GM03348 (cell line): ENCODE results near the gene LCN6.
"Not testable (repeated sequence)": the region's sequence is repeated elsewhere in the genome, so short reads cannot be mapped to it uniquely, and the experiment has no call there.

ENCODE experiments used
- DNase-seq: peaks from one replicate; pipeline ENCODE4 v3.0.0; 2012; ENCODE audit warnings: low spot score

Gene LCN6, protein sequence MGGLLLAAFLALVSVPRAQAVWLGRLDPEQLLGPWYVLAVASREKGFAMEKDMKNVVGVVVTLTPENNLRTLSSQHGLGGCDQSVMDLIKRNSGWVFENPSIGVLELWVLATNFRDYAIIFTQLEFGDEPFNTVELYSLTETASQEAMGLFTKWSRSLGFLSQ

DNA sequence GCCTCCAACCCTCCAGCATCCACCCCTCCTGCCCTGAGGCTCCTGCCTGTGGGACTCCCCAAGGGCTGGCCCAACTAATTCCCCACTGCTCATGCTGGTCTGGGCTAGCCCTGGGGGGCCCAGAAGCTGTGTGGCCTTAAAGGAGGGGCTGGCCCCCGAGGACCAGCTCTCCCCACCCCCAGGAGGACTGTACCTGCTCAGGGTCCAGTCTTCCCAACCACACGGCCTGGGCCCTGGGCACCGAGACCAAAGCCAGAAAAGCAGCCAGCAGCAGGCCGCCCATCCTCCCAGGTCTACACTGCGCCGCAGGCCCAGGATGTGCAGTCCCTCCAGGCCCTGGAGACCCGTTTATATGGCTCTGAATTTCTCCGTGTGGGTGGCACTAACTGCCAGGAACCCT is at the start of gene LCN6:
TSS of gene LCN6 (minus strand) at position 325 of the 400 bp plus-strand sequence. CDS start at position 283, 42 bp downstream.
- no peak for DNase-seq

DNA sequence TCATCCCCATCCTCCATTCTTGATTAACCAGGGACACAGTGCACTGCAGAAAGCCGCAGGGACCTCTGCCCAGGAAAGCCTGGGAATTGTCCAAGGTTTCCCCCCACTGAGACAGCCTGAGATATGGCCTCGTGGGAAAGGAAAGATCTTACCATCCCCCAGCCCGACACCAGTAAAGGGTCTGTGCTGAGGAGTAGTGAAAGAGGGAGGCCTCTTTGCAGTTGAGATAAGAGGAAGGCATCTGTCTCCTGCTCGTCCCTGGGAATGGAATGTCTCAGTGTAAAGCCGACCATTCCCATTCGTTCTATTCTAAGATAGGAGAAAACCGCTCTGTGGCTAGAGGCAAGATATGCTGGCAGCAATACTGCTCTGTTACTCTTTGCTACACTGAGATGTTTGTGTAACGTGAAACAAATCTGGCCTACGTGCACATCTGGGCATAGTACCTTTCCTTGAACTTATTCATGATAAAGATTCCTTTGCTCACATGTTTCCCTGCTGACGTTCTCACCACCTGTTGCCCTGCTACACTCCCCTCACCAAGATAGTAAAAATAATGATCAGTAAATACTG is 48.5 kb upstream of the LCN6 start:
- not testable (repeated sequence) for DNase-seq

DNA sequence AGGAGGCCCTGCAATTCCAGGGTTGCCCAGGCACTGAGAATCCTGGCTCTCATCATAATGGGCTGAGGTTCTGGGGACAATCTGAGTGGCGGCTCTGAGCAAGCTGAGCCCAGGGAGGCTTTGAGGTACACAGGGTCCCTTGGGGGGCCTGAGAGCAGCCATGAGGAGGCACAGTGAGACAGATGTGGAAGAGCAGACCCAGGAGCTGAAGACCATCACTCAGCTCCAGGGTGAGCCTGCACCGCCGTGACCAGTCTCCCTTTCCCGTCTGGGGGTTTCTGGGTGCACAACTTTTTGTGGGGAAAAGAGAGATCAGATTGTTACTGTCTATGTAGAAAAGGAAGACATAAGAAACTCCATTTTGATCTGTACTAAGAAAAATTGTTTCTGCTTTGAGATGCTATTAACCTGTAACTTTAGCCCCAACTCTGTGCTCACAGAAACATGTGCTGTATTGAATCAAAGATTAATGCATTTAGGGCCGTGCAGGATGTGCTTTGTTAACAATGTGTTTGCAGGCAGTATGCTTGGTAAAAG is 48.0 kb upstream of the LCN6 start, which contains the start of gene CCDC183:
TSS of gene CCDC183 (plus strand) at position 101 of the 537 bp plus-strand sequence. CDS start at position 161, 60 bp downstream.
- no peak for DNase-seq

DNA sequence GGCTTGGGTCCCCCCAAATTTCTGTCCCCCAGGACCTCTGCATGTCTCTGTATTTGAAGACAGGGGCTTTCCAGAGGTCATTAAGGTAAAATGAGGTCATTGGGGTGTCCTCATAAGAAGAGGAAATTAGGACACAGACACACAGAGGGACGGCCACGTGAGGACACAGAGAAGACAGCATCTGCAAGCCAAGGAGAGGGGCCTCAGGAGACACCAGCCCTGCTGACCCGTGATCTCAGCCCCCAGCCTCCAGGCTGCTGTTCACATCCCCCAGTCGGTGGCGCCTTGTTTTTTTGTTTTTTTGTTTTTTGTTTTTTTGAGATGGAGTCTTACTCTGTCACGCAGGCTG is 46.6 kb upstream of the LCN6 start:
- DNase-seq, result no peak

DNA sequence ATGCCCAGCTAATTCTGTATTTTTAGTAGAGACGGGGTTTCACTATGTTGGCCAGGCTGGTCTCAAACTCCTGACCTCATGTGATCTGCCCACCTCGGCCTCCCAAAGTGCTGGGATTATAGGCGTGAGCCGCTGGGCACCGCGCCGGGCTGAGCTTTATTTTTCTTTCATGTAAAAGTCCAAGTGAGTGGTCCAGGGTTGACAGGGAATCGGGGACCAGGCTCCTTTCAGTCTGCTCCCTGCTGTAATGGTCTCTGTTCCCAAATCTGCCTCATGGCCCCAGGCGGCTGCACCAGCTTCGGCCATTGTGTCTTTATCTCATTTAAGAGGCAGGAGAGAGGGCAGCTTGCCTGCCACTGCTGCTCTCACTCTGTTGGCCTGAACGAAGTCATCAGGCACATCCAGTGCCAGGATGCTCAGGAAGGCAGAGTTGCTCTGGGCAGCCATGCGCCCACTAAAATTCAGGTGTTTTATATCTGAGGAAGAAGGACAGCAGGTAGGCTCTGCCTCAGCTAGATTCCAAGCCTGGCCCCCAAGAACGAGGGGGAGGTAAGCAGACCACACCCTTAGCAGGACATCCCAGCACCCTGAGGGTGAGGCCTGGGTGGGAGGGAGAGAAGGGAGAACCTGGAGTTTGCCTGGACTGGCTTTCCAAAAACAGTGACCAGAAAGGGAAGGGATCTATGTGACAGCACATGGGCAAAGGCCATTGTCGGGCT is 46.1 kb upstream of the LCN6 start:
- DNase-seq, result no peak

DNA sequence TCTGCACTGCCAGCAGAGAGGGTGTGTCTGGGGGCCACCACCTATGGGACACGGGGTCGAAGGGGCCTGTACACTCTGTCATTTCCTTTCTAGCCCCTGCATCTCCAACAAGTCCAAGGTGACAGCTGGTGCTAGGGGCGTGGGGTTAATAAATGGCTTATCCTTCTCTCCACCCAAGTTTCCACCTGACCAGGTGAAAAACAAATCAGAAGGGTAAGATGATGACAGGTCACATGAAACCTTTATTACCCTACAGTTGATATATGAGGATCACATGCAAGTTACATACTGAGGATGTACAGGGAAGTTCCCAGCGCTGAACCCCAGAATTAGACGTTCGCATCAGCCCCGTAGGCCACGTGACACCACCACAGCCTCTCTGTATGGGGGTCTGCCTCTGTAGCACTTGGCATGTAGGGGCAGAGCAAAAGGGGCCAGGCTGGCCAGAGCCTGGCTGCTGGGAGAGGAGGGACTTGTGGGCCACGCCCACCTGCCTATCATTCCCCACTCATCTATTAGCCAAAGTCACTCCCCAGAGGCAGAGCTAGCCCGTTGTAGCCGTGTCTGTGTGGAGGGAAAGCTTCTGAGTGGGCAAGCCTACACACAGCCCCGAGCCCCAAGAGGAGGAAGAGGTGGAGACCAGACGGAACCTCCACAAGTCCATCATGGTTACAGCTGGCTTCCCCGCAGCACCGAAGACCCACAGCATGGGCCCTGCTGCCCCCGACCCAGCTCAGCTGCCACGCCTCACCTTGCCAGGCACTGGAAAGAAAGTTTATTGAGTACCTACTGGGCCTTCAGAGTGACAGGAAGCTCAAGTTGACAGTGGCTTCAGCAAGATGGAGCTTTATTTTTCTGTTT is 45.0 kb upstream of the LCN6 start:
- DNase-seq, result no peak

DNA sequence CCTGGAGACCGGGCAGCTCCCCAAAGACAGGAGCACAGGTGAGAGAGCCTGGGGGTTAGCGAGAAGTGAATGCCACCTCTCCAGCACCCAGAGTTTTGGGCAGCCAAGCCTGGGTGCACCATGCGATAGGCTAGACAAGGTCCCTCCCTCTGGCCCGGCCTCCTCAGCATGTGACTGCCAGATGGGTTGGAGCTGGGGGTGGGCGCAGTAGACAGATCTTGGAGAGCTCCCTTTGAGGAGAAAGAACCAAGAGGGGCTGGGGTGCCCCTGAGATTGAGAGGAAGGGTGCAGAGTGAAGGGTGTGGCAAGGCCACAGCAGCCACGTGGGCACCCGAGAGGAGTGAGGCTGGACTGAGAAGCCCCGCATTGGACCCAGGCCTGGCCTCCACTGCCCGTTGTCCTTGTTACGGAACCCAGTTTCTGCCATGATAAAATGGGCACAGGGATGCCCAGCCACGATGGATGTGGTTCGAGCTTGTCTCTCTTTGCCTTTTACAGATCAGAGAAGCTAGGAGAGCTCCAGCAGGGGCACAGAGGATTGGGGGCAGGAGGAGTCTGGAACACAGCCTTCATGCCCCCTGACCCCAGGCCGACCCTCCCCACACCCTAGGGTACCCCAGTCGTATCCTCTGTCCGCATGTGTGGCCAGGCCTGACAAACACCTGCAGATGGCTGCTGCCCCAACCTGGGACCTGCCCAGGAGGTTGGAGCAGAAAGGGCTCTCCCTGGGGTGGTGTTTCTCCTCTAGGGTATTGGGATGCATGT is 44.2 kb upstream of the LCN6 start:
- no peak for DNase-seq

DNA sequence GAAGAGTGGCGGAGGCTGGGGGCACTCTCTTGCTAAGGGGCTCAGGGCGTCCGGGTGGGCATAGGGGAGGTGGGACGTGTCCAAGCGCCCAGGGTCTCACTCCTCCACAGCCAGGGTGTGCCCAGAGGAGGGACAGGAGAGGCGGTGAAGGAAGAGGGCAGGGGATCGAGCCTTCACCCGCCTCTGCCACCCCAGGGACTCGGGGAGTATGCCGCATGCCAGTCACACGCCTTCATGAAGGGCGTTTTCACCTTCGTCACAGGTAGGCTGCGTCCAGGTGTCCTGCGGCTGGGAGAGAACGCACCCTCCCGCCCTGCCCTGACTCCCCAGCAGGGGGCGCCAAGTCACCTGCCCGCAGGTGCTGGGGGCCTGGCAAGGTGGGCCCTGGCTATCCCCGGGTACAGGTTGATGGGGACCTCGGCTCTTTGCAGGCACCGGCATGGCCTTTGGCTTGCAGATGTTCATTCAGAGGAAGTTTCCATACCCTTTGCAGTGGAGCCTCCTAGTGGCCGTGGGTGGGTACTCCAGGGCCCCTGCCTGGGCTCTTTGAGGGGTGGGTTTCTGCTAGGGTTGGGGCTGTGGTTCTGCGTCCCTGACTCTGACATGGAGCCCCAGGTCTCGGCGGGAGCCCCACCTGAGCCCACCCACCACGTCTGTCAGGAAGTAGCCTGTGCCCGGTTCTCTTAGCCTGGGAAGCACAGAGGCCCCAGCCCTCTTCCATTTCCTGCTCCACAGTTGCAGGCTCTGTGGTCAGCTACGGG is 43.4 kb upstream of the LCN6 start:
- peak; percentile 41 for DNase-seq

DNA sequence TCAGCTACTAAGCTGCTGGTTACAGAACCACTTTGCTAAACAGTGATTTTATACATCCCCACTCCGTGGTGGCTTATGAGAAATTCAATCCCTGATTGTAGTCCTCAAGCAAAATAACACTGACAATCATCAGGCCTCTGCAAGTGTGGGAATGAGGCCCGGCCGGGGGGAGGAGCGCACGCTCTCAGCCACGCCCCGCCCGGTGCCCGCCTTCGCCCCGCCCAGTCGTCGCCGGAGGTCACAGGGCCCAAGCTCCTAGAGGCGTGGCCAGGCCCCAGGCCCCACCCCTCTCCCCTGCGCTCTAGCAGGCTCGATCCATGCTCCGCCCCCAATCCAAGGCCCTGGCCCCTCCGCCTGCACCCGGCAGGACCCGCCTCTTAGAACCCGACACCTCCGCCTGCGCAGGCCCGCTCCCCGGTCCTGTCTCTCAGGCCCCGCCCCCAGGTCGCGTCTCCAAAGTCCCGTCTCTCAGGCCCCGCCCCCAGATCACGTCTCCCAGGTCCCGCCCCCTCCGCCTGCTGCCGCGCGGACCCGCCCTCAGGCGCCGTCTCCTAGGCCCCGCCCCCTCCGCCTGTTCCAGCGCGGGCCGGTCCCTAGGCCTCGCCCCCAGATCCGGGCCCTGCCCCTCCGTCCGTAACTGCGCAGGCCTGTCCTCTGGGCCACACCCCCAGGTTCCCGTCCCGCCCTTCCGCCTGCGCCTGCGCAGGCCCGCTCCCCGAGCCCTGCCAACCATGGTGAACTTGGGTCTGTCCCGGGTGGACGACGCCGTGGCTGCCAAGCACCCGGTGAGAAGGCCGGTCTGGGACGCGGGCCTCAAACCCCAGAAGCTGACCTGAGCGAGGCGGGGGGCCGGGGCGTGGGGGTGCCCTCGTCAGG is 42.6 kb upstream of the LCN6 start, which contains the start of gene TMEM141:
TSS of gene TMEM141 (plus strand) at position 705 of the 876 bp plus-strand sequence. CDS start at position 732, 27 bp downstream.
- peak; percentile 100 for DNase-seq

DNA sequence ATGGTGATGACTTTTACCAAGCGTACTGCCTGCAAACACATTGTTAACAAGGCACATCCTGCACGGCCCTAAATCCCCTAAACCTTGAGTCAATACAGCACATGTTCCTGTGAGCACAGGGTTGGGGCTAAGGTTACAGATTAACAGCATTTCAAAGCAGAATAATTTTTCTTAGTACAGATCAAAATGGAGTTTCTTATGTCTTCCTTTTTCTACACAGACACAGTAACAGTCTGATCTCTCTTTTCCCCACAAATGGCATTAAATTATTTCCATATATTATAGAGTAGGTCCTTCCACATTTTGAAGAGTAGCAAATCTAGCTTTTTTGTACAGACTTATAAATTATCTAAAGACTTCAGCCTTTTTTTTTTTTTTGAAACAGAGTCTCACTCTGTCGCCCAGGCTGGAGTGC is 41.2 kb upstream of the LCN6 start:
- no peak for DNase-seq

DNA sequence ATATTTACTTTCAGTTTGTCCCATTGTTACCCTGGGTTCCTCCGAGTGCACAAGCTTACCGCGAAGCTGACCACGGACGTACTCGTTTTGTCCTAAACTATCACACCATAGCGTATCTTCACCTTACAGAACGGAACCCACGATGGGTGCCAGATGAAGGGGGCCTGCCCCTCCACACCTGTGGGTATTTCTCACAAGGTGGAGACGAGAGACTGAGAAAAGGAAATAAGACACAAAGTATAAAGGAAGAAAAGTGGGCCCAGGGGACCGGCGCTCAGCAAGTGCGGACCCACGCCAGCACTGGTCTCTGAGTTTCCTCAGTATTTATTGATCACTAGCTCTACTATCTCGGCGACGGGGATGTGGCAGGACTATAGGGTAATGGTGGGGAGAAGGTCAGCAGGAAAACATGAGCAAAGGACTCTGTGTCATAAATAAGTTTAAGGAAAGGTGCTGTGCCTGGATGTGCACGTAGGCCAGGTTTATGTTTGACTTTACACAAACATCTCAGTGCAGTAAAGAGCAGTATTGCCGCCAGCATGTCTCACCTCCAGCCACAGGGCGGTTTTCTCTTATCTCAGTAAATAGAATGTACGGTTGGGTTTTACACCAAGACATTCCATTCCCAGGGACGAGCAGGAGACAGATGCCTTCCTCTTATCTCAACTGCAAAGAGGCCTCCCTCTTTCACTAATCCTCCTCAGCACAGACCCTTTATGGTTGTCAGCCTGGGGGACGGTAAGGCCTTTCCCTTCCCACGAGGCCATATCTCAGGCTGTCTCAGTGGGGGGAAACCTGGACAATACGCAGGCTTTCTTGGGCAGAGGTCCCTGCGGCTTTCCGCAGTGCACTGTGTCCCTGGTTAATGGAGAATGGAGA is 40.6 kb upstream of the LCN6 start:
- not testable (repeated sequence) for DNase-seq

DNA sequence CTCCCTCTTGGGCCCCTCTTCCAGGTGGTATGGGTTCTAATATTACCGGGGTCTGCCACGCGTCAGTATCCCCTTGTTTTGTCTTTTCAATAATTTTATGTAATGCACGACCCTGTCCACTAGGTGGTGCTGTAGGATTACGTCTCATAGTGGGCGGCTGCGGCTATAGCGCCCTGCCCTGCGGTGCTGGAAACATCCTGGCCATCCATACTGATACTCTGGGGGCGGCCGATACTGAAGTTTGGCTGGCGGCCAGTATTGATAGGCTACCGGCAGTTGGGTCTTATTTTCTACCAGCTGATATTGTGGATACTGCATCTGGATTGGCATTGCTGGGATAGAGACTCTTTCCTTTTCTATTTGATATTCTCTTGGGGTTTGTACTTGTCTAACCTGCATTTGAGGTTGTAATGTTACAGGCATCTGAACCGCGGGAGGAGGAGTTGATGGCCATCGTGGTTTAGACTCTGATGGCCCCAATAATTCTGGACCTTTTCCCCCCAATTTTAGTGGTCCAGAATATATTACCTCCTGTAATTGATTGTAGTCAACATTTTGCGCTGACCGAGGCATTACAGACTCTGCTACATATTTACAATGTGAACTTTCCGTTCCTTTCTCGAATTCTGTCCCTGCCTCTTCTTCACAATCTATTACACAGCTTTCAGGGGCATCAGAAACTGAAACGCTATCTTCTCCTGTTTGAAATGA is 39.5 kb upstream of the LCN6 start:
- peak; percentile 78 for DNase-seq

DNA sequence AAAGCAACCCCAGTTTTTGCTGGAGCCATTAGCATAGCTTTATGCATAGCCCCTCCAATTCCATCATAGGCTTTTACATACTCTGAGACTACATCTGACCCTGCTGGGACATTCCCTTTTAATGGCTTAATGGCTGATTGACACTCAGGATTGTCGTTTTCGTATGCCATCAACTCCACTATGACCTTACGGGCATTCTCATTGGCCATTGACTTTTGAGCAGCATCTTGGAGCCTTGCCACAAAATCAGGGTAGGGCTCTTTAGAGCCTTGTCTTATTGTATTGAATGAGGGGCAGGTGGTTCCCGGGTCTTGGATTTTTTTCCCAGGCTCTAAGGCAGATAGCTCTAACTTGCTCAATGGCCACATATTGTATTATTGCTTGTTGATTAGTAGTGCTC is 38.7 kb upstream of the LCN6 start:
- DNase-seq, result not testable (repeated sequence)

DNA sequence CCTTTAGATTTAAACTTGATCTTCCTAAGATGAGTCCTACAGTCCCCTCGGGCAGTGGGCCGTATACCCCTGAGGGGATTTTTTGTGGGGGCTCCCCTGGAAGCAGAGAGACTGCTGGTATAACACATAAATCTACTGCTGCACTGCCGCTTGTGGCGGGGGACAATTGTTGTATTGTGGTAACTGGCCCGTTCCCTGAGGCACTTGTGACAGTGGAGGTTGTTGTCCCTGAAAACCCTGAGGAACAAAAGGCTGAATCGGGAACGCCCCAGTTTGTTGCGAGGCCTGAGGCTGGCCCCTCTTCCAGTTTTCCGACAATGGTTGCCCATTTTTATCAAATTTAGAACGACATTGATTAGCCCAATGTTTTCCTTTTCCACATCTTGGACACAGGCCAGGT is 38.1 kb upstream of the LCN6 start:
- no peak for DNase-seq

DNA sequence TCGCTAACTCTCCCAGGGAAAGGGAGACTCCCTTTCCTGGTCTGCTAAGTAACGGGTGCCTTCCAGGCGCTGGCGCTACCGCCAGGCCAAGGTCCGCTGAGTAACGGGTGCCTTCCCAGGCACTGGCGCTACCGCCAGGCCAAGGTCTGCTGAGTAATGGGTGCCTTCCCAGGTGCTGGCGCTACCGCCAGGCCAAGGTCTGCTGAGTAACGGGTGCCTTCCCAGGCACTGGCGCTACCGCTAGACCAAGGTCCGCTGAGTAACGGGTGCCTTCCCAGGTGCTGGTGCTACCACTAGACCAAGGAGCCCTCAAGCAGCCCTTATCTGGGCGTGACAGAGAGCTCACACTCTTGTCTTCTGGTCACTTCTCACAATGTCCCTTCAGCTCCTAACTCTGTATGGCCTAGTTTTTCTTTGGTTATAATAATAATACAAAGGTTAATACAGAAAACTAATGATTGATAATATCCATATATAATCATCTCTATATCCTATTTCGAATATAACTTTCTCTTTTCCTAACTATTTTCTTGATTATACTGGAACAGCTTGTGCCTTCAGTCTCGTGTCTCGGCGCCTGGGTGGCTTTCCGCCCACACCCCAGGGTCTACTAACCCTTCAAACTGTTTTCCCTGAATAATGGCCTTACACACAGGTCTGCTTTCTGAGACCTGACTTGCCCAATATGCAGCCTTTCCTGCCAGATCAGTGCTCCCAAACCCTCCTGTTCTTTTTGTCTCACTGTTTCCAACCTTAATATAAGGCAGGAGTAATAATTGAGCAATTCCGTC is 37.4 kb upstream of the LCN6 start:
- not testable (repeated sequence) for DNase-seq

DNA sequence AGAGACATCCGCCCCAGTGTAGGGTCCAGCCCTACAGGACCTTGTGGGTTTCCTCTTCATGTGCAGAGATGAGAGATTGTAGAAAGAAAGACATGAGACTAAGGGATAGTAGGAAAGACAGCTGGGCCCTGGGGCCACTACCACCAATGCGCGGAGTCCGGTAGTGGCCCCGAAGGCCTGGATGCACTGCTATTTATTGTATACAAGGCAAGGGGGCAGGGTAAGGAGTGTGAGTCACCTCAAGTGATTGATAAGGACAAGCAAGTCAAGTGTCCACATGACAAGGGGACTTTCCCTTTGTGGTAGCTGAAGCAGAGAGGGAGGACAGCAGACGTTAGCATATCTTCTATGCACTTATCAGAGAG is 36.7 kb upstream of the LCN6 start:
- no peak for DNase-seq
